GM12875 (cell line): ENCODE results near the gene LGR4.

Experiments used
- H3K4me3 ChIP-seq: one replicate; pipeline ENCODE4 v1.5.1; 2011; ENCODE audit warnings: low read depth, low read length, control low read depth
- TF ChIP-seq, protein P1 (sequence below): IDR thresholded peaks from 2 replicates; pipeline ENCODE4 v1.5.1; 2011; ENCODE audit warnings: low read depth, mild to moderate bottlenecking, control low read depth, inconsistent platforms, low read length, moderate library complexity, borderline replicate concordance; ENCODE audit not compliant: insufficient read depth

The LGR4 gene

GRCh38 chr11:27356624-27357222 lies 115.9 kb downstream of the LGR4 start:
- H3K4me3 ChIP-seq = no peak overlapping the region
- TF ChIP-seq, protein P1, sequence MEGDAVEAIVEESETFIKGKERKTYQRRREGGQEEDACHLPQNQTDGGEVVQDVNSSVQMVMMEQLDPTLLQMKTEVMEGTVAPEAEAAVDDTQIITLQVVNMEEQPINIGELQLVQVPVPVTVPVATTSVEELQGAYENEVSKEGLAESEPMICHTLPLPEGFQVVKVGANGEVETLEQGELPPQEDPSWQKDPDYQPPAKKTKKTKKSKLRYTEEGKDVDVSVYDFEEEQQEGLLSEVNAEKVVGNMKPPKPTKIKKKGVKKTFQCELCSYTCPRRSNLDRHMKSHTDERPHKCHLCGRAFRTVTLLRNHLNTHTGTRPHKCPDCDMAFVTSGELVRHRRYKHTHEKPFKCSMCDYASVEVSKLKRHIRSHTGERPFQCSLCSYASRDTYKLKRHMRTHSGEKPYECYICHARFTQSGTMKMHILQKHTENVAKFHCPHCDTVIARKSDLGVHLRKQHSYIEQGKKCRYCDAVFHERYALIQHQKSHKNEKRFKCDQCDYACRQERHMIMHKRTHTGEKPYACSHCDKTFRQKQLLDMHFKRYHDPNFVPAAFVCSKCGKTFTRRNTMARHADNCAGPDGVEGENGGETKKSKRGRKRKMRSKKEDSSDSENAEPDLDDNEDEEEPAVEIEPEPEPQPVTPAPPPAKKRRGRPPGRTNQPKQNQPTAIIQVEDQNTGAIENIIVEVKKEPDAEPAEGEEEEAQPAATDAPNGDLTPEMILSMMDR = no peak

DNA sequence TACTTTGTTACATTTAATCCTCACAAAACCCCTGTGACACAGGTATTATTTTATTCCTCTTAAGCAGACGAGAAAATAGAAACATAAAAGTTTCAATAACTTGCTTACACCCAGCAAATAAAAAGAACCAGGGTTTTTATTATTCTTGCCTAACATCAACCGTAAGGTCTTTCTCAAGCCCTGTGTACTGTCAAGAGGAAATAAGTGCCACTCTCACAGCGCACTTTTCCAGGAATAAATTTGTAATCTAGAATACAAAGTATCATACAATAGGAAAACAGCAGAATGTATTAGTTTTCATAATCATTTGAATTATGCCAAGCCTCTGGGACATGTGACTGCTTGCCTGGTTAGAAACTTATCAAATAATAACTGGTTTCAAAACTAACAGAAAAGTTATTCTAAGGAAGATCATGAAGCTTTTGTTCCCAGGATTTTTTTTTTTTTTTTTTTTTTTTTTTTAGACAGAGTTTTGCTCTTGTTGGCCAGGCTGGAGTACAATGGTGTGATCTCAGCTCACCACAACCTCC lies 117.0 kb downstream of the LGR4 start:
- TF ChIP-seq, protein P1 = no peak
- H3K4me3 ChIP-seq = no peak overlapping the region

DNA sequence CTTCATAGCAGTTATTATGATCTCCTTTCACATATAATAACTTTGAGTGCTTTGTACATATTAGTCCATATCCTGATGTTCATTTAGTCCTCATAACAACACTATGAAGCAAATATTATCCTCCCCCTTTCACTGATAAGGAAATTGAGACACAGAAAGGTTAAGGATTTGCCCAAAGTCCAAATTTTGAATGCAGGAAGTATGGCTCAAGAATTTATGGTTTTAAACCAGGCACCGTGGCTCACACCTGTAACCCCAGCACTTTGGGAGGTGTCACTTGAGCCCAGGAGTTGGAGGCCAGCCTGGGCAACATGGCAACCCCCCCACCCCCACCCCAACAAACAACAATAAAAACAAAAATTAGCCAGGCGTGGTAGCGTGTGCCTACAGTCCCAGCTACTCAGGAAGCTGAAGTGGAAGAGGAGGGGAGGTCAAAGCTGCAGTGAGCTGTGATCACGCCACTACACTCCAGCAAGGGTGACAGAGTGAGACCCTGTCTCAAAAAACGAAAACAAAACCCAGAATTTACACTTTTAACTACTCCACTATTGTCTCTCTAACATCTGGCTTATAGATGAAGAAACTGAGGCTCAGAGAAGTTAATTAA lies 118.1 kb downstream of the LGR4 start:
- no peak overlapping the region for H3K4me3 ChIP-seq
- TF ChIP-seq, protein P1 = no peak

DNA sequence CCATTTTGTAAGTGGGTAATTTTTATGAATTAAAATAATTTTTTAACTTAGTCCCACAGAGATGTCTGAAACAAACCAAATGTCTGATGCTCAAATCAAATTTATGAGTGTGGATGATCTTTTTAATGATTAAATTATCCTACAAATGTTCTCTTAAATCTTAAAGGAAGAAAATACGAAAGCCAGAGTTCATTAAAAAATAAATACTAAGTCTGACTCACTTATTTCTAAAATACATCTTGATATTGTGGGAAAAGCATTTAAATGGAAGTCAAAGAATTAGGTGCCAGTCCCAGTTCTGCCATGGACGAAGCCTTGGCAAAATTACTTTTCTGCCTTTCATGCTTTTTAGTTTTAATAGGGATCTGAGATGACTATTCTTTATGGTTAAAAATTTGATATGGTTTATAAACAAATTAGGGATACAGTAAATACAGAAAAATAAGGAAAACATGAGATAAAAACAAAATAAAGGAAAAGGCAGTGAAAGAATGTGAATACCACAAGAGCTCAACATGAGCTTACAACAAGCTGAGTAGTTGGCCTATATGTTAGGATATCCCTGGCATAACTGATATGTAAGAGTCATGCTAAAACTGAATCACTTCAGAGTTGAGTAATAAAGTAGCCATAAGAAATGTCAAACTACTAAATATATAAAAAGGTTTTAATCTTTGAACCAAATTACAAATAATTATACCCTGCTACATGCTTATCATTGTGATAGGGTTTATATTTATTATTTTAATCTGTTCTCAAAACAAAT lies 118.8 kb downstream of the LGR4 start:
- no peak overlapping the region for H3K4me3 ChIP-seq
- TF ChIP-seq, protein P1 = no peak

DNA sequence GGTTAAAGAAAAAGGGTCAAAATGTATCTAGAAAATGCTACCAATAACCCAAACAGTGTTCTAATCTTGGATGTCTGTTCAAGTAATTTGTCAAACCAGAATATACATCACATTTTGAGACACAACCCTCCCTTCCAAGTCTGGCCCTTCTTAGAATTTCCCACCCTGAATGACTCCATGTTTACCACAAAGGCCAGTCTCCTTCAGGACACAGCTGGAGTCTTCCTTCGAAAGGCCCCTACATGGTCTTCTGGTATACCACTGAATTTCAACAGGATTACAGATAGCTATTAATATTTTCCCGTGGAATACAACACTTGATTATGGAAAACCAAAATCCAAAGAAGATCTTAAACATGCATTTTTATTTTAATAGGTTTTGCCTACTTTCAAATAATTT lies 119.8 kb downstream of the LGR4 start:
- TF ChIP-seq, protein P1 = no peak
- no peak overlapping the region for H3K4me3 ChIP-seq

DNA sequence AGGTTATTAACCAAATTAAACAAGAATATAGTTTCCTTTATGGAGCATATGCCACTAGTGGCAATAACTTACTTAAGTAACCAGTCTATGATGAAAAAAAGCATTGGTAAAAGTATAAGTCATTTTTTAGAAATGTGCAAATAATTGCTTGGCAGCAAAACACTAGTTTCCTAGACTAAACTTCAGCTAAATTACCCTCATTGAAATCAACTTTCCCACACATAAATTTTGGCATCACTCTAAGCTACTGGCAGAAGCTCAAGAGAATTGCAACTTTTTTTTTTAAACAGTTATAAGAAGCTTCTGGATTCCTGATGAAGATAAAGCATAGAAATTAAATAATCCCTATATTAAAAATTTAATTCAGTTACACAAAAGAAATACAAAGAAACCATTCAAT lies 122.1 kb downstream of the LGR4 start:
- no peak overlapping the region for H3K4me3 ChIP-seq
- TF ChIP-seq, protein P1 = no peak
